Keratinocyte (primary cell): ENCODE results near the gene CASP7.

ENCODE experiments used
- CTCF ChIP-seq, 3 experiments: IDR thresholded peaks in 1 of 3; conservative IDR thresholded peaks in 1 of 3; optimal IDR thresholded peaks in 1 of 3; 2 replicates in 2 of 3; 3 replicates in 1 of 3; pipeline versions ENCODE3 to v1.5.1; 2011; ENCODE audit warnings: low read length in 3 of 3, mild to moderate bottlenecking in 3 of 3, moderate library complexity in 2 of 3, control low read depth in 1 of 3, inconsistent platforms in 1 of 3; ENCODE audit not compliant: insufficient read depth in 2 of 3; ENCODE audit errors: extremely low read depth in 1 of 3
- EZH2 ChIP-seq: IDR thresholded peaks from one replicate; pipeline ENCODE4 v1.6.1; 2012; ENCODE audit warnings: inconsistent platforms, mild to moderate bottlenecking, low read length, moderate library complexity

- TF ChIP-seq EZH2 (no peak), CTCF (optimal IDR thresholded peaks at IDR 0.05 in 1 of 3, IDR thresholded peaks at IDR 0.05 in 1 of 3, conservative IDR thresholded peaks at IDR 0.05 in 1 of 3; ENCODE audit: extremely low read depth in 1 of 3, insufficient read depth in 2 of 3, low read length in 3 of 3) (no peak)
These were observed 22.2 kb upstream of the CASP7 start for GRCh38 chr10:113657544-113657943.
